Omental fat pad (tissue), 4 donors: ENCODE results near the gene PLA2G3. TPM values are rescaled to one million over a fixed set of nuclear protein-coding genes. Genes with fewer than 3 reads are reported as not detected.

Source experiments
- ATAC-seq: fragments of 150-250 bp; one replicate; pipeline ENCODE4 v1.9.1; 2016; ENCODE audit warnings: mild to moderate bottlenecking, moderate library complexity; ENCODE audit not compliant: low FRiP score
- DNase-seq: peaks from one replicate; pipeline ENCODE4 v3.0.0-alpha.2; 2019; ENCODE audit warnings: low spot score
- total RNA-seq, 4 donors: library from RNA; depleted of rRNA; stranded (reverse); fragments of >200 nt; gene quantifications; one replicate each; pipeline ENCODE4 v1.1.0, GENCODE V29; 2016
- TF ChIP-seq, protein P1 (sequence below), 3 donors: fragments of 450-650 bp; IDR thresholded peaks; one replicate each; pipeline ENCODE4 v1.5.1; 2016 to 2017; ENCODE audit warnings: antibody characterized with exemption in 3 of 3, mild to moderate bottlenecking in 3 of 3, moderate library complexity in 2 of 3

The PLA2G3 gene
- total RNA-seq, 4 donors from 2014 or later, result not detected

DNA sequence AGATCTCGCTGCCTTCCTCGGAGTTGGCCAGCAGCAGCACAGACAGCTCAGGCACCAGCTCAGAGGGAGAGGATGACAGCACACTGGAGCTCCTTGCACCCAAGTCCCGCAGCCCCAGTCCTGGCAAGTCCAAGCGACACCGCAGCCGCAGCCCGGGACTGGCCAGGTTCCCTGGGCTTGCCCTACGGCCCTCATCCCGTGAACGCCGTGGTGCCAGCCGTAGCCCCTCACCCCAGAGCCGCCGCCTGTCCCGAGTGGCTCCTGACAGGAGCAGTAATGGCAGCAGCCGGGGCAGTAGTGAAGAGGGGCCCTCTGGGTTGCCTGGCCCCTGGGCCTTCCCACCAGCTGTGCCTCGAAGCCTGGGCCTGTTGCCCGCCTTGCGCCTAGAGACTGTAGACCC, 6.4 kb downstream of the PLA2G3 start:
- no peak for ATAC-seq

DNA sequence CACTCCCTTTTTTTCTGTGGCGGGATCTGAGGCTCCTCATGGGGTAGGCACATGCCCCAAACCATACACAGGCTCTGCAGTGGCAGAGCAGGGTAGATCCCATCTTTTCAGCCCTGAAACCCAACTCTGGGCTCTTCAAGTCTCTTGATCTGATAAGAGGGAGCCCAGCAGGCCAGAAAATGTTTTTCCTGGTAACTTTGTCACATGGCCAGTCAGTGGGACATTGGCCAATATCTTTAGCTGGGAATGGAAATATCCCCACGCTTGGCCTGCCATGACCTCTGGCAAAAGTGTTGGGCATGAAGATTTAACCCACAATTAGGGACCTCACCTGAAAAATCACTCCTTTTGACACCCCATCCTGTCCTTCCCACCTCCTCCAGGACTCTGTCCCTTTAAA, 9.4 kb downstream of the PLA2G3 start:
- ATAC-seq (no peak), DNase-seq (no peak)
- TF ChIP-seq, protein P1, sequence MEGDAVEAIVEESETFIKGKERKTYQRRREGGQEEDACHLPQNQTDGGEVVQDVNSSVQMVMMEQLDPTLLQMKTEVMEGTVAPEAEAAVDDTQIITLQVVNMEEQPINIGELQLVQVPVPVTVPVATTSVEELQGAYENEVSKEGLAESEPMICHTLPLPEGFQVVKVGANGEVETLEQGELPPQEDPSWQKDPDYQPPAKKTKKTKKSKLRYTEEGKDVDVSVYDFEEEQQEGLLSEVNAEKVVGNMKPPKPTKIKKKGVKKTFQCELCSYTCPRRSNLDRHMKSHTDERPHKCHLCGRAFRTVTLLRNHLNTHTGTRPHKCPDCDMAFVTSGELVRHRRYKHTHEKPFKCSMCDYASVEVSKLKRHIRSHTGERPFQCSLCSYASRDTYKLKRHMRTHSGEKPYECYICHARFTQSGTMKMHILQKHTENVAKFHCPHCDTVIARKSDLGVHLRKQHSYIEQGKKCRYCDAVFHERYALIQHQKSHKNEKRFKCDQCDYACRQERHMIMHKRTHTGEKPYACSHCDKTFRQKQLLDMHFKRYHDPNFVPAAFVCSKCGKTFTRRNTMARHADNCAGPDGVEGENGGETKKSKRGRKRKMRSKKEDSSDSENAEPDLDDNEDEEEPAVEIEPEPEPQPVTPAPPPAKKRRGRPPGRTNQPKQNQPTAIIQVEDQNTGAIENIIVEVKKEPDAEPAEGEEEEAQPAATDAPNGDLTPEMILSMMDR (IDR thresholded peaks at IDR 0.05), result no peak

More for the DNA sequence above, 6.4 kb downstream of the PLA2G3 start:
- no peak for DNase-seq
- TF ChIP-seq, protein P1 (IDR thresholded peaks at IDR 0.05), result no peak

DNA sequence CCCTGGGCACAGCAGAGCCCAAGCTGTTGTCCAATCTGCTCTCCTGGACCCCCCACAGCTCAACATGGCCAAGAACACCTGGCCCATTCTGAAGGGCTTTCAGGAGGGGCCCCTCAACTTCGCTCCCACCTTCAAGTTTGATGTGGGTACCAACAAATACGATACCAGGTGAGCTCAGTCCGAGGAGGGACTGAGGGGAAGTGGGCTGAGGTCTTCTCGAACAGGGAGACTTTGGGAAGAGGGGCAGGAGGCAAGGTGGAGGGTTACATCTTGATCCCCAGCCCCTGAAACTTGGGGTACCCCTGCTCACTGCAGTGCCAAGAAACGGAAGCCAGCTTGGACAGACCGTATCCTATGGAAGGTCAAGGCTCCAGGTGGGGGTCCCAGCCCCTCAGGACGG, 12.2 kb downstream of the PLA2G3 start:
- ATAC-seq (no peak), DNase-seq (no peak)
- TF ChIP-seq, protein P1 (IDR thresholded peaks at IDR 0.05), result no peak

DNA sequence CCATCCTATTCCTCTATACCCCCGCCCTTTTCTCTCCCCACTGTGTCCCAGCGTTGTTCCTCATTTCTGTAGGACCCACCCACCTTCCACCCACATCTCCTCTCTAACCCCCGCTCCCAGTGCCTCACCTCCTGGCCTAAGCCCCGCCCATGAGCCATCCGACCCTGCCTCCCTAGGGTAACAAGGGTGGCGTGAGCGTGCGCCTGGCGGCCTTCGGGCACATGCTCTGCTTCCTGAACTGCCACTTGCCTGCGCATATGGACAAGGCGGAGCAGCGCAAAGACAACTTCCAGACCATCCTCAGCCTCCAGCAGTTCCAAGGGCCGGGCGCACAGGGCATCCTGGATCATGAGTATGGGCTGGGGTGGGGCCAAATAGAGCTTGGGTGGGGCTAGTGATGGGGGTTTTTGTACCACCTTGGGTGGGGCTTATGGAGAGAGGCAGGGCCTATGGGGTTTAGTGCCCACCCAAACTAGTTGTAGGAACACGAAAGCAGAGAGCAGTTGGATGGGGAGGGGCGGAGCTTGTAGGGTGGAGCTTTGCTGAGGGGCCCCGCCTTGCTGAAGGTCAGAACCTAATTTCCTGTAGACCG, 13.0 kb downstream of the PLA2G3 start:
- no peak for DNase-seq
- no peak for ATAC-seq

DNA sequence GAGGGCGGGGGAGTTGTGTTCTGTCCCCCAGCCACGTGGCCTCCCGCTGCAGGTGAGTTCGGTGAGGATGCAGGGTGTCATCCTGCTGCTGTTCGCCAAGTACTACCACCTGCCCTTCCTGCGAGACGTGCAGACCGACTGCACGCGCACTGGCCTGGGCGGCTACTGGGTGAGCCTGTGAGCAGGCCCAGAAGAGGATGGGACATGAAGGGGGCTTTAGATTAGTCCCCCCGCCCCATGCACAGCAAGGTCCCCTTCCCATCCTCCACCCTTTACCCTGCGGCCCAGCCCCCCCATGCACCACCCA, 13.5 kb downstream of the PLA2G3 start:
- ATAC-seq (no peak), DNase-seq (no peak)
- TF ChIP-seq, protein P1 (IDR thresholded peaks at IDR 0.05), result no peak

More for the DNA sequence above, 13.0 kb downstream of the PLA2G3 start:
- TF ChIP-seq, protein P1 (IDR thresholded peaks at IDR 0.05), result no peak

DNA sequence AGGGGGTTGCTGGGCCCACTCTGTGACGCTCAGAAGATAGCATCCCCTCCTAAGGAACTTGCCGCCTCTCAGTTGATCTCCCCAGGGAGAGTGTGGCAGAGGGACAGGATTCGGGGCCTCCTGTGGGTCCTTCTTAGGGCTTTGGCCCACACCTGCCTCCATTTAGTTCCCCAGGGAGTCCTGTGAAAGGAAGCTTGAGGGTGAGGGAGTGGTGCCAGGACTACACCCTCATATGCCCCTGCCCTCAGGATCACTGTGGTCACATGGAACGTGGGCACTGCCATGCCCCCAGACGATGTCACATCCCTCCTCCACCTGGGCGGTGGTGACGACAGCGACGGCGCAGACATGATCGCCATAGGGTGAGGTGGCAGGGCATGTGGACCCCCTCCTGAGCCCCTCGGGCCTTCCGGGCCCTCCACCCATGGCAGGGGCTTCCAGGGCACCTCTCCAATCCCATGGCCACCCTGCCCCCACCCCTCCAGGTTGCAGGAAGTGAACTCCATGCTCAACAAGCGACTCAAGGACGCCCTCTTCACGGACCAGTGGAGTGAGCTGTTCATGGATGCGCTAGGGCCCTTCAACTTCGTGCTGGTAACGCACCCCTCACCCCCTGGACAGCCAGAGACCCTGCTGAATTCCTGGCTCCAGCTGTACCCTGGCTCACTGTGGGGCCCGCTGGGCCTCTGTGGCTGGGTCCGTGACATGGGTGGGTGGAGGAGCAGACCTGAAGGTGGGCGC, 14.0 kb downstream of the PLA2G3 start:
- no peak for DNase-seq
- ATAC-seq, result no peak

More for the DNA sequence above, 14.0 kb downstream of the PLA2G3 start:
- TF ChIP-seq, protein P1 (IDR thresholded peaks at IDR 0.05), result no peak
